ENCODE data around the gene MYO1E.
"Not testable (repeated sequence)": the region's sequence is repeated elsewhere in the genome, so short reads cannot be mapped to it uniquely, and the experiment has no call there.

The MYO1E gene

GRCh38 chr15:59399465-59400102 lies 26.9 kb upstream of the MYO1E start:
- peak overlapping the region; percentile 25 for H3K4me3 ChIP-seq (ENCODE audit: low read depth, low read length)
- peak; percentile 88 for DNase-seq (ENCODE audit: low read depth)
- TF ChIP-seq CTCF (IDR thresholded peaks at IDR 0.05; ENCODE audit: low read depth, low read length, missing control alignments), result no peak

GRCh38 chr15:59398220-59398619 lies 25.5 kb upstream of the MYO1E start:
- no peak for DNase-seq (ENCODE audit: low read depth)
- no peak for TF ChIP-seq CTCF (IDR thresholded peaks at IDR 0.05; ENCODE audit: low read depth, low read length, missing control alignments)
- H3K4me3 ChIP-seq (ENCODE audit: low read depth, low read length), result no peak overlapping the region

- DNase-seq (ENCODE audit: low read depth), result no peak
- TF ChIP-seq CTCF (IDR thresholded peaks at IDR 0.05; ENCODE audit: low read depth, low read length, missing control alignments), result no peak
- no peak overlapping the region for H3K4me3 ChIP-seq (ENCODE audit: low read depth, low read length)
These were observed 24.0 kb upstream of the MYO1E start for GRCh38 chr15:59396679-59397078.

GRCh38 chr15:59396211-59396610 lies 23.5 kb upstream of the MYO1E start:
- no peak overlapping the region for H3K4me3 ChIP-seq (ENCODE audit: low read depth, low read length)
- DNase-seq (ENCODE audit: low read depth), result no peak
- no peak for TF ChIP-seq CTCF (IDR thresholded peaks at IDR 0.05; ENCODE audit: low read depth, low read length, missing control alignments)

- no peak for TF ChIP-seq CTCF (IDR thresholded peaks at IDR 0.05; ENCODE audit: low read depth, low read length, missing control alignments)
- no peak overlapping the region for H3K4me3 ChIP-seq (ENCODE audit: low read depth, low read length)
- DNase-seq (ENCODE audit: low read depth), result no peak
These were observed 21.5 kb upstream of the MYO1E start for GRCh38 chr15:59394166-59394661.

- no peak for DNase-seq (ENCODE audit: low read depth)
- TF ChIP-seq CTCF (IDR thresholded peaks at IDR 0.05; ENCODE audit: low read depth, low read length, missing control alignments), result no peak
- H3K4me3 ChIP-seq (ENCODE audit: low read depth, low read length), result no peak overlapping the region
These were observed 19.6 kb upstream of the MYO1E start for GRCh38 chr15:59392299-59392698.

- H3K4me3 ChIP-seq (ENCODE audit: low read depth, low read length), result no peak overlapping the region
- DNase-seq (ENCODE audit: low read depth), result no peak
- no peak for TF ChIP-seq CTCF (IDR thresholded peaks at IDR 0.05; ENCODE audit: low read depth, low read length, missing control alignments)
These were observed 16.0 kb upstream of the MYO1E start for GRCh38 chr15:59388670-59389069.

GRCh38 chr15:59387196-59387878 lies 14.7 kb upstream of the MYO1E start:
- H3K4me3 ChIP-seq (ENCODE audit: low read depth, low read length); DNase-seq (ENCODE audit: low read depth): not testable (repeated sequence)
